HCT116 (cell line): ENCODE results near the gene MYO3B. TPM values are rescaled to one million over a fixed set of nuclear protein-coding genes. Genes with fewer than 3 reads are reported as not detected.

Experiments
- ATAC-seq: fragments of 200-7000 bp; cut with Tn5 transposase; 2 replicates; pipeline ENCODE4 v1.9.1; 2020; ENCODE audit warnings: mild to moderate bottlenecking, moderate library complexity
- BruUV-seq: library from RNA; stranded (reverse); fragments of 400-500 nt; replicated peaks from 2 replicates; lab custom pipeline; 2021; lab: Mats Ljungman, UMichigan
- CTCF ChIA-PET: fragments of 300-600 bp; sonication (Branson Sonifier 250); formaldehyde crosslinking; loops from one replicate; lab custom pipeline; 2021; ENCODE audit warnings: antibody characterized with exemption; lab: Charles Lee
- POLR2A ChIA-PET: fragments of 300-600, 350-600 bp; sonication (Branson Sonifier 250); formaldehyde crosslinking; loops from one replicate; lab custom pipeline; 2021; ENCODE audit warnings: antibody characterized with exemption; lab: Charles Lee
- RAD21 ChIA-PET, 2 experiments: fragments of 300-600 bp; sonication (Branson Sonifier 250); formaldehyde crosslinking; loops; one replicate each; lab custom pipeline; 2023; ENCODE audit warnings: low total read pairs in 2 of 2; ENCODE audit not compliant: uncharacterized antibody in 2 of 2, unreplicated experiment in 2 of 2, low non-redundant PET in 1 of 2; lab: Charles Lee
- DNase-seq: peaks from one replicate; pipeline ENCODE4 v3.0.0-alpha.2; 2010; ENCODE audit warnings: low read depth, low spot score
- H2AFZ ChIP-seq: fragments of 200-600 bp; shearing (Covaris generic), sonication (generic); 2 replicates; pipeline ENCODE4 v1.6.1; 2017; ENCODE audit warnings: low read depth, mixed run types, mixed read lengths, antibody characterized with exemption, low read length; ENCODE audit not compliant: poor library complexity, severe bottlenecking
- H3K27ac ChIP-seq: 2 replicates; pipeline ENCODE4 v1.5.1; 2012; ENCODE audit warnings: low read depth, low read length
- H3K27me3 ChIP-seq: fragments of 200-600 bp; sonication (generic); 2 replicates; pipeline ENCODE4 v1.6.1; 2016; ENCODE audit warnings: mixed run types, low read length, mixed read lengths; ENCODE audit not compliant: insufficient read depth
- H3K36me3 ChIP-seq, 2 experiments: fragments of 200-500 bp in 1 of 2; fragments of 200-600 bp in 1 of 2; sonication (Bioruptor generic) in 1 of 2; sonication (generic) in 1 of 2; 2 replicates each; pipeline versions ENCODE4 v1.5.1 to v1.6.1; 2014 to 2016; ENCODE audit warnings: low read length in 2 of 2, inconsistent platforms in 1 of 2, mixed read lengths in 1 of 2, mixed run types in 1 of 2; ENCODE audit not compliant: insufficient read depth in 2 of 2, control insufficient read depth in 1 of 2
- H3K4me1 ChIP-seq, 2 experiments: fragments of 200-600 bp in 1 of 2; sonication (generic) in 1 of 2; 2 replicates each; pipeline versions ENCODE4 v1.5.1 to v1.6.1; 2012 to 2017; ENCODE audit warnings: low read length in 2 of 2, inconsistent platforms in 1 of 2, mild to moderate bottlenecking in 1 of 2, mixed read lengths in 1 of 2, mixed run types in 1 of 2, moderate library complexity in 1 of 2; ENCODE audit not compliant: insufficient read depth in 2 of 2, control insufficient read depth in 1 of 2
- H3K4me2 ChIP-seq: fragments of 200-600 bp; sonication (generic); 2 replicates; pipeline ENCODE4 v1.6.1; 2017; ENCODE audit warnings: mixed run types, low read length, mixed read lengths
- H3K4me3 ChIP-seq, 2 experiments: fragments of 200-600 bp in 1 of 2; sonication (generic) in 1 of 2; replicated peaks in 1 of 2; 2 replicates each; pipeline ENCODE4 v1.5.1; 2011 to 2016; ENCODE audit warnings: low read length in 2 of 2, control low read depth in 1 of 2, low read depth in 1 of 2, mild to moderate bottlenecking in 1 of 2, mixed read lengths in 1 of 2, mixed run types in 1 of 2
- H3K79me2 ChIP-seq: fragments of 200-600 bp; sonication (generic); 2 replicates; pipeline ENCODE4 v1.6.1; 2017; ENCODE audit warnings: mild to moderate bottlenecking, mixed run types, low read length, moderate library complexity, mixed read lengths; ENCODE audit not compliant: insufficient read depth
- H3K9ac ChIP-seq: fragments of 200-600 bp; sonication (generic); 2 replicates; pipeline ENCODE4 v1.6.1; 2016; ENCODE audit warnings: low read length, mixed read lengths
- H3K9me2 ChIP-seq: fragments of 200-600 bp; sonication (generic), shearing (Covaris generic); 2 replicates; pipeline ENCODE4 v1.6.1; 2017; ENCODE audit warnings: mixed run types, mild to moderate bottlenecking, moderate library complexity; ENCODE audit not compliant: insufficient read depth
- H3K9me3 ChIP-seq, 2 experiments: fragments of 200-500 bp in 1 of 2; fragments of 200-600 bp in 1 of 2; sonication (Bioruptor generic) in 1 of 2; sonication (generic) in 1 of 2; 2 replicates each; pipeline ENCODE4 v1.6.1; 2014 to 2017; ENCODE audit warnings: low read length in 2 of 2, mixed read lengths in 2 of 2, inconsistent platforms in 1 of 2, low read depth in 1 of 2, mild to moderate bottlenecking in 1 of 2, mixed run types in 1 of 2, moderate library complexity in 1 of 2; ENCODE audit not compliant: control insufficient read depth in 1 of 2, insufficient read depth in 1 of 2
- H4K20me1 ChIP-seq: fragments of 200-600 bp; sonication (generic), shearing (Covaris generic); 2 replicates; pipeline ENCODE4 v1.6.1; 2017; ENCODE audit warnings: mixed run types, mild to moderate bottlenecking, moderate library complexity; ENCODE audit not compliant: insufficient read depth
- CBX3 ChIP-seq: IDR thresholded peaks from 2 replicates; pipeline ENCODE4 v1.6.1; 2012; ENCODE audit warnings: low read depth
- CEBPB ChIP-seq: IDR thresholded peaks from 2 replicates; pipeline ENCODE4 v1.6.1; 2012; ENCODE audit warnings: low read depth
- CTCF ChIP-seq, 3 experiments: fragments of 200-600 bp in 1 of 3; sonication (generic) in 1 of 3; IDR thresholded peaks in 2 of 3; conservative IDR thresholded peaks in 1 of 3; 2 replicates each; pipeline ENCODE4 v1.5.1; 2012 to 2017; ENCODE audit warnings: low read depth in 2 of 3, low read length in 2 of 3, antibody characterized with exemption in 1 of 3, borderline replicate concordance in 1 of 3, control low read depth in 1 of 3, mild to moderate bottlenecking in 1 of 3, mixed read lengths in 1 of 3, mixed run types in 1 of 3, moderate library complexity in 1 of 3; ENCODE audit not compliant: insufficient read depth in 1 of 3
- EZH2 ChIP-seq: fragments of 200-600 bp; sonication (generic); IDR thresholded peaks from 2 replicates; pipeline ENCODE4 v1.6.1; 2017; ENCODE audit warnings: antibody characterized with exemption, mixed run types
- EZH2phosphoT487 ChIP-seq: fragments of 200-600 bp; IDR thresholded peaks from 2 replicates; pipeline ENCODE4 v1.6.1; 2018; ENCODE audit warnings: antibody characterized with exemption, borderline replicate concordance
- FOSL1 ChIP-seq: IDR thresholded peaks from 2 replicates; pipeline ENCODE4 v1.6.1; 2012; ENCODE audit warnings: low read depth
- MAX ChIP-seq: IDR thresholded peaks from 2 replicates; pipeline ENCODE4 v1.6.1; 2012
- RAD21 ChIP-seq: IDR thresholded peaks from 2 replicates; pipeline ENCODE4 v1.6.1; 2012; ENCODE audit warnings: low read depth, mild to moderate bottlenecking
- REST ChIP-seq: IDR thresholded peaks from 2 replicates; pipeline ENCODE4 v1.6.1; 2012; ENCODE audit warnings: low read depth
- SIN3A ChIP-seq: IDR thresholded peaks from 2 replicates; pipeline ENCODE4 v1.6.1; 2012; ENCODE audit warnings: low read depth
- SRF ChIP-seq: IDR thresholded peaks from 2 replicates; pipeline ENCODE4 v1.6.1; 2012; ENCODE audit warnings: low read depth
- TCF7L2 ChIP-seq: IDR thresholded peaks from 2 replicates; pipeline ENCODE4 v1.7.0; 2011; ENCODE audit warnings: borderline replicate concordance, inconsistent platforms; ENCODE audit not compliant: insufficient read depth, insufficient read length; ENCODE audit errors: extremely low read depth
- YY1 ChIP-seq: IDR thresholded peaks from 2 replicates; pipeline ENCODE4 v1.6.1; 2011; ENCODE audit warnings: low read length, low read depth, moderate library complexity, mild to moderate bottlenecking; ENCODE audit not compliant: insufficient replicate concordance; ENCODE audit errors: extremely low read depth
- ZBTB33 ChIP-seq: IDR thresholded peaks from 2 replicates; pipeline ENCODE4 v1.6.1; 2011; ENCODE audit warnings: mild to moderate bottlenecking, low read length, moderate library complexity; ENCODE audit not compliant: insufficient replicate concordance; ENCODE audit errors: extremely low read depth
- ZFX ChIP-seq: fragments of 450-650 bp; IDR thresholded peaks from 2 replicates; pipeline ENCODE4 v1.6.1; 2017
- ZNF274 ChIP-seq: fragments of 200-500 bp; sonication (Bioruptor generic); IDR thresholded peaks from 2 replicates; pipeline ENCODE4 v1.6.1; 2014; ENCODE audit warnings: mild to moderate bottlenecking, low read depth, low read length, inconsistent platforms
- intact Hi-C: fragments of 100-400 bp; cut with micrococcal nuclease; formaldehyde crosslinking; loops from 2 replicates; pipeline ENCODE4 v1.10.0; 2022
- total RNA-seq: library from RNA; stranded (reverse); gene quantifications from one replicate; pipeline ENCODE4 v1.2.1, GENCODE V29; 2021; ENCODE audit not compliant: unreplicated experiment

Gene MYO3B
- total RNA-seq, 1 experiment from 2014 or later = not detected

- RAD21 ChIA-PET = no interaction called here
- Histone ChIP-seq H4K20me1 (no peaks in the 10 kb centered on the region), H3K4me2 (no peak overlapping the region), H3K79me2 (no peaks in the 10 kb centered on the region), H3K27me3 (no peaks in the 10 kb centered on the region), H3K4me1 (peaks cover 11 to 16% of the 10 kb centered on the region in 2 experiments; a peak in 2 of 4 replicates), H3K36me3 (no peaks in the 10 kb centered on the region), H3K9me2 (no peaks in the 10 kb centered on the region), H3K4me3 (no peak overlapping the region), H3K27ac (no peak overlapping the region), H3K9me3 (no peaks in the 10 kb centered on the region), H2AFZ (no peak overlapping the region), H3K9ac (no peak overlapping the region)
- POLR2A ChIA-PET = no interaction called here
- DNase-seq (no peak), ATAC-seq (no peak)
- CTCF ChIA-PET = no interaction called here
- BruUV-seq = no TSS peak
- intact Hi-C loops = no loop called here
- no peak for TF ChIP-seq EZH2
- no peak for TF ChIP-seq SRF
- TF ChIP-seq CTCF (IDR thresholded peaks at IDR 0.05 in 2 of 3, conservative IDR thresholded peaks at IDR 0.05 in 1 of 3; ENCODE audit: borderline replicate concordance in 1 of 3, insufficient read depth in 1 of 3, low read depth in 2 of 3, low read length in 2 of 3) = no peak
- TF ChIP-seq EZH2phosphoT487 = no peak
- no peak for TF ChIP-seq RAD21
- TF ChIP-seq MAX = no peak
- no peak for TF ChIP-seq CEBPB
- no peak for TF ChIP-seq FOSL1
- TF ChIP-seq ZNF274 = no peak
- TF ChIP-seq REST = no peak
- no peak for TF ChIP-seq ZFX
- TF ChIP-seq ZBTB33 = no peak
- TF ChIP-seq CBX3 = no peak
- no peak for TF ChIP-seq TCF7L2
- TF ChIP-seq SIN3A = no peak
- no peak for TF ChIP-seq YY1
Measured at GRCh38 chr2:170218931-170219330, 41.0 kb downstream of the MYO3B start.
